Glutamatergic neuron (in vitro differentiated cells): ENCODE data around the gene PHLDA2. TPM values are rescaled to one million over a fixed set of nuclear protein-coding genes. Genes with fewer than 3 reads are reported as not detected.

Experiments
- DNase-seq: peaks from one replicate; pipeline ENCODE4 v3.0.0; 2022
- H3K27ac Mint-ChIP-seq: one replicate; pipeline ENCODE4 v1.8.0; 2020; ENCODE audit warnings: mild to moderate bottlenecking, mixed read lengths, inconsistent platforms; ENCODE audit not compliant: unreplicated experiment
- H3K27me3 Mint-ChIP-seq: one replicate; pipeline ENCODE4 v1.8.0; 2020; ENCODE audit warnings: mild to moderate bottlenecking, moderate library complexity, mixed read lengths, inconsistent platforms; ENCODE audit not compliant: unreplicated experiment
- H3K36me3 Mint-ChIP-seq: one replicate; pipeline ENCODE4 v1.8.0; 2020; ENCODE audit warnings: mild to moderate bottlenecking, mixed read lengths, inconsistent platforms; ENCODE audit not compliant: unreplicated experiment
- H3K4me1 Mint-ChIP-seq: one replicate; pipeline ENCODE4 v1.8.0; 2020; ENCODE audit warnings: mild to moderate bottlenecking, low read depth, mixed read lengths, inconsistent platforms; ENCODE audit not compliant: unreplicated experiment
- H3K4me3 Mint-ChIP-seq: one replicate; pipeline ENCODE4 v1.8.0; 2020; ENCODE audit warnings: mild to moderate bottlenecking, mixed read lengths, inconsistent platforms; ENCODE audit not compliant: unreplicated experiment
- H3K9me3 Mint-ChIP-seq: one replicate; pipeline ENCODE4 v1.8.0; 2020; ENCODE audit warnings: mild to moderate bottlenecking, moderate library complexity, mixed read lengths, inconsistent platforms; ENCODE audit not compliant: unreplicated experiment
- total RNA-seq: library from RNA; stranded (reverse); fragmentation: NEBNext Ultra II Directional; extraction: Animal tissue kit (Norgen Biotek cat#: 25700); gene quantifications from one replicate; pipeline ENCODE4 v1.2.1, GENCODE V29; 2021; ENCODE audit not compliant: unreplicated experiment
- TF ChIP-seq, protein P1 (sequence below): fragments of 200-600 bp; sonication (generic); IDR thresholded peaks from one replicate; pipeline ENCODE4 v1.5.0; 2021; ENCODE audit not compliant: partially characterized antibody, unreplicated experiment

Gene PHLDA2
- total RNA-seq, 1 donor from 2014 or later: 1.2 TPM

DNA sequence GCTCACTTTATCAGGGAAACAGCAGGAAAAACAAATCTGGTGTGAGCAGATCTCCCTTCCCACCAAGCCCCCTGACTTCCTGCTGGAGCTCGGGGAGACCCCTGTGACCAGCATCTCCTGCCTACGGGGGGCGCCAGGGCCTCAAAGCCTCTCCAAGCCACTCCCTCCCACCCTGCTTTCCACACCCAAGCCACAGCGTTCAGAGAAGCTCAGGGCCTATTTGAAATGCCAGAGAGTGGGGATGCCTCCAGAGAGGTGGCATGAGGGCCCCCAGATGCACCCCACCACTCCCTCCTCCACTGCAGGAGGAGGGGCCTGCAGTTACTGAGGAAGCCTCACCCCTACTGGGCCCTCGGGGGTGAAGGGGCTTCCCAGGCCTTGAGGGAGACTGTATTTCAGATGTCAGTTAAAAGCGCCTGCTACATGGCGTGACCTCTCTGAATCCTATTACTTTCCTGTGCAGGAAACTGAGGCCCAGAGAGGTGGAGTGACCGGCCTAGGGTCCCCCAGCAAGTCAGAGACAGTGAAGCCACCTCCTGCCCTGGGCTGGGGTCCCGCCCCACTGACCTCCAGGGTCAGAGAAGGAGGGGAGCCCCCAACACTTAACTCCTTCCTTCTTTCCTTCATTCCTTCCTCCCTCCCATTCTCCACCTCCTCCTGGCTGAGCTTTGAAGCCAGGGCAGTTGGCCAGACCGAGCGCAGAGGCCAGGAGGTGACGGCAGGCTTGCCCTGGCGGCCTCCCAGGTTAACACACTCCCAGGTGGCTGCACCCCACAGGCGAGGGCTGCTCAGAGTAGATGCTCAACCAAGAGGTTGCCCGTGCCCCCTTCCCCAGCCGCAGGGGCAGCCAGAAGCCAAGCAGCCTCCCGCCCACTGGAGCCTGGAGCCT, 37.6 kb downstream of the PHLDA2 start:
- H3K27me3 Mint-ChIP-seq: peaks cover 12% of the 10 kb centered on the region
- peak overlapping the region; percentile 69 for H3K4me3 Mint-ChIP-seq
- no peak for DNase-seq
- TF ChIP-seq, protein P1, sequence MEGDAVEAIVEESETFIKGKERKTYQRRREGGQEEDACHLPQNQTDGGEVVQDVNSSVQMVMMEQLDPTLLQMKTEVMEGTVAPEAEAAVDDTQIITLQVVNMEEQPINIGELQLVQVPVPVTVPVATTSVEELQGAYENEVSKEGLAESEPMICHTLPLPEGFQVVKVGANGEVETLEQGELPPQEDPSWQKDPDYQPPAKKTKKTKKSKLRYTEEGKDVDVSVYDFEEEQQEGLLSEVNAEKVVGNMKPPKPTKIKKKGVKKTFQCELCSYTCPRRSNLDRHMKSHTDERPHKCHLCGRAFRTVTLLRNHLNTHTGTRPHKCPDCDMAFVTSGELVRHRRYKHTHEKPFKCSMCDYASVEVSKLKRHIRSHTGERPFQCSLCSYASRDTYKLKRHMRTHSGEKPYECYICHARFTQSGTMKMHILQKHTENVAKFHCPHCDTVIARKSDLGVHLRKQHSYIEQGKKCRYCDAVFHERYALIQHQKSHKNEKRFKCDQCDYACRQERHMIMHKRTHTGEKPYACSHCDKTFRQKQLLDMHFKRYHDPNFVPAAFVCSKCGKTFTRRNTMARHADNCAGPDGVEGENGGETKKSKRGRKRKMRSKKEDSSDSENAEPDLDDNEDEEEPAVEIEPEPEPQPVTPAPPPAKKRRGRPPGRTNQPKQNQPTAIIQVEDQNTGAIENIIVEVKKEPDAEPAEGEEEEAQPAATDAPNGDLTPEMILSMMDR: no peak
- peaks cover 7% of the 10 kb centered on the region for H3K4me1 Mint-ChIP-seq
- H3K27ac Mint-ChIP-seq: no peak overlapping the region
- no peaks in the 10 kb centered on the region for H3K36me3 Mint-ChIP-seq
- H3K9me3 Mint-ChIP-seq: peaks cover 11% of the 10 kb centered on the region

DNA sequence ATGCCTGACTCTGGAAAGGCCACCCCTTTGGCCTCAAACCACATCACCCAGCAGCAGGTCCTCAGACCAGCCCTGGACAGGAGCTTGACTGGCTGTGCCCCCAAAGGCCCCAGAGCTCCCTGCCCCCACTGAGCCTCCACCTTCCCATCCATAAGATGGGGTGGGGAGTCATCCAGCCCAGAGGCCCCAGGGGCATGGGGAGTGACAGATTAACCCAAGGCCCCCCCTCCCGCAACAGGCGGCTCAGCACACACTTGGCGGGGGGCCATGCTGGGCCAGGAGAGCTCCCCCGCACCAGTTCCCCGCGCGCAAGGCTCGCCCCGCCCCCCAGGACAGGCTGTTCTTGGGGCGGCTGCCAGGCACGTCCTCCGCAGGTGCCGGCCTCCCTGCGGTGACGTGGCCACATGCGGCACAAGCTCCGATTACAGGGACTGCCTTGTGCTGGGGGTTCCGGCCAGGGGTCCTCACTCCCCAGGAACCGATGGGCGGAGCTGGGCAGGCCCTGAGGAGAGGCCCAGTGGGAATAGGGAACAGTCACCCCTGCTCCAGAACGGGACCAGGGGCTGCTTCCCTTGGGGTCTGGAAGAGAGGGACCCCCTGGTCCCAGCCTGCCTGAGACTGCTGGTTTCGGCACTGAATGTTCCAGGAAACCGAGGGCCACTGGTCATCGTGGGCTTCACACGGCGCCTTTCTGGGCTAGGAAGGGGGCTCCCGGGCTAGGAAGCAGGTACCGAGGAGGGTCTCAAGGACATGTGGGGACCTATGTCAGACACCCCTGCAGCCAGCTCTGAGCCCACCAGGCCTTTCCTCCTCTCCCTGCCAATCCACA, 38.5 kb downstream of the PHLDA2 start:
- Mint-ChIP-seq H3K4me3 (no peak overlapping the region), H3K9me3 (peaks cover 11% of the 10 kb centered on the region), H3K27ac (no peak overlapping the region), H3K36me3 (no peaks in the 10 kb centered on the region), H3K27me3 (peaks cover 12% of the 10 kb centered on the region), H3K4me1 (peaks cover 8% of the 10 kb centered on the region)
- DNase-seq: no peak
- TF ChIP-seq, protein P1: no peak

DNA sequence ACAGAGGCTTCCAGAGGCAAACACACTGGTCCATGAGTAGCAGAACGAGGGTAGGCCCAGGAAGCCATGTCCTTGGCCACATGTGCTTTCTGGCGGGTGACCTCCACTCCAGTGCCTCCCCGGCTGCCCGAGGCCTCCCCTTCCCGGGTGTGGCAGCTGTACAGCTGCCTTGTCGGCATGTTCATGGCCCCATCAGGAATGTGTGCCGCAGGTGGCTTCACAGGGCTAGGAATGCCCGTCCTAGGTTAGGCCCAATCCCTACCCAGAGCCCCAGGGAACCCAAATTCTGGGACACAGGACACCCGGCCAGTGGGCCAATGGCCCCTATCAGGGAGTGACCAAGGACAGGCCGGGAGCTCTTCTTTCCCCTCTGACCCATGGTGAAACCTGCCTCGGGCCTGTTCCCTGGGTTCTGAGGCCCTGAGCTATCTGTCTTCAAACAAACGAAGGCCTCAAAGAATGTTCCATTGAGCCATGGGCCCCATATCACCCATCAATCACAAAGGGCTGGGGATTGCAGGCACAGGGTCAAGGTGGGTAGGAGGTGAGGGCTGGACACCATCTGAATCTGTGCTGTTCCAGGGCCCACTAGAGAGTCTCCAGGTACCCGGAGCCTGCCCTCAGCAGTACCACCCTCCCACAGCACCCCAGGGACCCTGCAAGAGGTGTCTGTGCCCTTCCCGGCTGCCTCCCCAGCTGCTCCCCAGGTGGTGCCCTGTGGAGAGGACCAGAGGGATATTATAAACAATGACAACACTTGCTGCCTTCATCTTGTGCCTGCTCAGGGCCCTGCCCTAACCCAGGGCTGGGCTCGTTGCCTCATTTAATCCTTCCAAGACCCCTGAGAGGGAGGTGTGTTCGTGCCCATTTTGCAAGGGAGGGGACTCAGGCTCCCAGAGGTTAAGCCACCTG, 39.6 kb downstream of the PHLDA2 start:
- H3K27ac Mint-ChIP-seq: no peak overlapping the region
- peaks cover 13% of the 10 kb centered on the region for H3K9me3 Mint-ChIP-seq
- H3K36me3 Mint-ChIP-seq: no peaks in the 10 kb centered on the region
- peaks cover 14% of the 10 kb centered on the region for H3K27me3 Mint-ChIP-seq
- TF ChIP-seq, protein P1: no peak
- no peak for DNase-seq
- no peak overlapping the region for H3K4me3 Mint-ChIP-seq
- peaks cover 8% of the 10 kb centered on the region for H3K4me1 Mint-ChIP-seq

DNA sequence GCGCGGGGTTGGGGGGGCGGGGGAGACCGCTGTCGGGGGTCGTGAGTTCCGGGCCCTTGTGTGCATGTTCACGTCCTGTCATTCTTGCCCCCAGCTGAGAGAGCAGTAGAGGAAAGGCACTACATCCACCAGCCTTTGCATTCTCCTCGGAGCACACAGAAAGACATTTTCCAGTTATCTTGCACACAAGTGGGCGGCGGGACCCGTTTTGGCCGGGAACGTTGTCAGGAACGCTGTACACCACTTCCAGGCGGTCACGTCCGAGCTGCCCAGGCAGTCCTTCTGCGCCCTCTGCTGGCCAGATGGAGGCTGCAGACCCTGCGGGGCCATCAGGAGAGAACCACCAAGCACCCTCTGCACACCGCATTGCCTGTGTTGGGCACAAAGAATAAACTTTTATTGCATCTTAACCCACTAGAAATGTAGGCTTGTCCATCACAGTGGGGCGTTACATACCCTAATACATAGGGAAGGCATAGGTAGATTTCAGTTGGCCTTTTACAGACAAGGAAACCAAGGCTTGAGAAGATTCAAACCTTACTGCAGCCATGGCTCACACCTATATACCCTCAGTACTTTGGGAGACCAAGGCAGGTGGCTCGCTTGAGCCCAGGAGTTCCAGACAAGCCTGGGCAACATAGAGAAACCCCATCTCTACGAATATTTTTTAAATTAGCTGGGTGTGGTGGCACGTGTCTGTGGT, 40.8 kb downstream of the PHLDA2 start:
- H3K4me1 Mint-ChIP-seq: peaks cover 8% of the 10 kb centered on the region
- peak overlapping the region; percentile 12 for H3K27ac Mint-ChIP-seq
- H3K27me3 Mint-ChIP-seq: peaks cover 14% of the 10 kb centered on the region
- no peaks in the 10 kb centered on the region for H3K36me3 Mint-ChIP-seq
- H3K4me3 Mint-ChIP-seq: no peak overlapping the region
- peak; percentile 98 for DNase-seq
- peaks cover 13% of the 10 kb centered on the region for H3K9me3 Mint-ChIP-seq
- TF ChIP-seq, protein P1: peak; percentile 90
